Esophagus squamous epithelium (tissue), 5 donors: ENCODE data around the gene RUSF1. TPM values are rescaled to one million over a fixed set of nuclear protein-coding genes. Genes with fewer than 3 reads are reported as not detected.

Experiments
- DNase-seq: peaks from one replicate; lab custom pipeline; 2025; lab: John Stamatoyannopoulos, UW
- H3K27ac ChIP-seq, 4 donors: fragments of 200-600 bp; sonication (generic); one replicate each; pipeline ENCODE4 v1.5.1; 2016 to 2019; ENCODE audit warnings: mild to moderate bottlenecking in 1 of 4
- H3K27me3 ChIP-seq, 4 donors: fragments of 200-600 bp; sonication (generic); 1 replicate in 3 of 4; 2 replicates in 1 of 4; pipeline versions ENCODE4 v1.5.1 to v1.6.0; 2017 to 2021; ENCODE audit warnings: antibody characterized with exemption in 1 of 4
- H3K36me3 ChIP-seq, 3 donors: fragments of 200-600 bp; sonication (generic); one replicate each; pipeline ENCODE4 v1.5.1; 2016 to 2019
- H3K4me1 ChIP-seq, 3 donors: fragments of 200-600 bp; sonication (generic); one replicate each; pipeline ENCODE4 v1.5.1; 2017 to 2019
- H3K4me3 ChIP-seq, 4 donors: fragments of 200-600 bp; sonication (generic); 1 replicate in 3 of 4; 2 replicates in 1 of 4; pipeline ENCODE4 v1.5.1; 2016 to 2019; ENCODE audit warnings: mild to moderate bottlenecking in 2 of 4, moderate library complexity in 1 of 4
- H3K9me3 ChIP-seq, 3 donors: fragments of 200-600 bp; sonication (generic); one replicate each; pipeline ENCODE4 v1.5.1; 2016 to 2019
- CTCF ChIP-seq, 6 experiments: fragments of 450-650 bp in 4 of 6; fragments of 200-600 bp in 2 of 6; sonication (generic) in 2 of 6; IDR thresholded peaks; one replicate each; pipeline ENCODE4 v1.5.1; 2016 to 2019; ENCODE audit warnings: antibody characterized with exemption in 6 of 6, mild to moderate bottlenecking in 4 of 6, moderate library complexity in 4 of 6
- POLR2A ChIP-seq, 4 donors: fragments of 450-650 bp; IDR thresholded peaks; one replicate each; pipeline ENCODE4 v1.6.1; 2017; ENCODE audit warnings: antibody characterized with exemption in 4 of 4, mild to moderate bottlenecking in 4 of 4, moderate library complexity in 3 of 4
- WGBS, 2 donors: methylation state at CpG; one replicate each; pipeline ENCODE4 v1.1.5; 2018; 5-methylcytosine and 5-hydroxymethylcytosine counted together
- intact Hi-C: fragments of 100-400 bp; cut with DNase I; formaldehyde crosslinking; loops from one replicate; pipeline ENCODE4 v1.15.0; 2022
- total RNA-seq, 4 donors: library from RNA; depleted of rRNA; stranded (reverse); fragments of >200 nt; gene quantifications; one replicate each; pipeline ENCODE4 v1.1.0, GENCODE V29; 2016
- donor health status: DM: yes; HTN: yes; CAD: no.

The RUSF1 gene
- total RNA-seq, 4 donors from 2014 or later = 33.7 to 52.3 (median 39.1) TPM

- peaks cover 0 to 44% (median 0%) of the 10 kb centered on the region in 4 donors for H3K27me3 ChIP-seq
- peak overlapping the region; percentile 39 to 73 (median 55) for H3K4me3 ChIP-seq
- peaks cover 16 to 26% (median 19%) of the 10 kb centered on the region in 3 donors for H3K4me1 ChIP-seq
- WGBS, 2 donors = 0% methylated on average over 2 of the region's 60 CpGs; no CpG with 5 or more reads in 1 of the 2 donors
- H3K27ac ChIP-seq = peak overlapping the region in 1 of 4 donors; percentile 4
- intact Hi-C loops = no loop called here
- no peak for TF ChIP-seq CTCF (IDR thresholded peaks at IDR 0.05)
- no peak for TF ChIP-seq POLR2A (IDR thresholded peaks at IDR 0.05)
- H3K9me3 ChIP-seq = no peaks in the 10 kb centered on the region
- DNase-seq = no peak
- H3K36me3 ChIP-seq = peaks cover 0 to 31% (median 7%) of the 10 kb centered on the region in 3 donors
Observed at GRCh38 chr16:31487720-31488467, 20.3 kb downstream of the RUSF1 start.

GRCh38 chr16:31487071-31487719 lies 21.0 kb downstream of the RUSF1 start:
- H3K9me3 ChIP-seq = no peaks in the 10 kb centered on the region
- intact Hi-C loops = no loop called here
- H3K27ac ChIP-seq = no peak overlapping the region
- TF ChIP-seq POLR2A (IDR thresholded peaks at IDR 0.05) (no peak), CTCF (IDR thresholded peaks at IDR 0.05) (no peak)
- H3K4me3 ChIP-seq = peak overlapping the region; percentile 39 to 73 (median 55)
- no peak for DNase-seq
- peaks cover 0 to 24% (median under 1%) of the 10 kb centered on the region in 3 donors for H3K36me3 ChIP-seq
- peaks cover 16 to 26% (median 19%) of the 10 kb centered on the region in 3 donors for H3K4me1 ChIP-seq
- WGBS, 2 donors = 13 to 30% methylated on average over 5 to 19 of the region's 48 CpGs
- H3K27me3 ChIP-seq = peaks cover 0 to 44% (median 0%) of the 10 kb centered on the region in 4 donors

- no peak overlapping the region for H3K27ac ChIP-seq
- H3K36me3 ChIP-seq = peaks cover 0 to 13% (median 0%) of the 10 kb centered on the region in 3 donors
- no CpG with 5 or more reads among the region's 5 CpGs for WGBS, 2 donors
- H3K9me3 ChIP-seq = no peaks in the 10 kb centered on the region
- no peak for DNase-seq
- no peak for TF ChIP-seq POLR2A (IDR thresholded peaks at IDR 0.05)
- no peak for TF ChIP-seq CTCF (IDR thresholded peaks at IDR 0.05)
- intact Hi-C loops = no loop called here
- H3K27me3 ChIP-seq = peaks cover 0 to 44% (median 0%) of the 10 kb centered on the region in 4 donors
- H3K4me1 ChIP-seq = peaks cover 16 to 26% (median 19%) of the 10 kb centered on the region in 3 donors
- no peak overlapping the region for H3K4me3 ChIP-seq
Observed at GRCh38 chr16:31486045-31486444, 22.1 kb downstream of the RUSF1 start.

GRCh38 chr16:31485571-31485970 lies 22.6 kb downstream of the RUSF1 start:
- TF ChIP-seq CTCF (IDR thresholded peaks at IDR 0.05) (no peak), POLR2A (IDR thresholded peaks at IDR 0.05) (no peak)
- Histone ChIP-seq H3K36me3 (peaks cover 0 to 8% (median 0%) of the 10 kb centered on the region in 3 donors), H3K27me3 (peaks cover 0 to 44% (median 0%) of the 10 kb centered on the region in 4 donors), H3K4me3 (no peak overlapping the region), H3K4me1 (peaks cover 16 to 26% (median 19%) of the 10 kb centered on the region in 3 donors), H3K9me3 (no peaks in the 10 kb centered on the region), H3K27ac (no peak overlapping the region)
- intact Hi-C loops = no loop called here
- DNase-seq = no peak
- WGBS, 2 donors = 91 to 94% methylated on average over 11 to 15 of the region's 17 CpGs
